Natural killer cell (primary cell): Measurements from ENCODE around the gene STUM. TPM values are rescaled to one million over a fixed set of nuclear protein-coding genes. Genes with fewer than 3 reads are reported as not detected.

ENCODE experiments used
- ATAC-seq, 3 donors: fragments of 150-1000 bp in 2 of 3; fragments of 200-7000 bp in 1 of 3; cut with Tn5 transposase; 1 replicate in 1 of 3; 2 replicates in 2 of 3; pipeline ENCODE4 v1.10.0; 2021; ENCODE audit warnings: mild to moderate bottlenecking in 2 of 3, moderate library complexity in 2 of 3
- DNase-seq, 2 donors: peaks; one replicate each; pipeline versions ENCODE4 v3.0.0 to v3.0.0-alpha.2; 2013 to 2021; ENCODE audit warnings: mixed read lengths in 1 of 2
- H3K27ac ChIP-seq: one replicate; pipeline ENCODE4 v1.5.1; 2013; ENCODE audit warnings: mild to moderate bottlenecking, low read length
- H3K27me3 ChIP-seq: one replicate; pipeline ENCODE4 v1.6.1; 2013; ENCODE audit warnings: low read length; ENCODE audit not compliant: control insufficient read depth, insufficient read depth
- H3K36me3 ChIP-seq: one replicate; pipeline ENCODE4 v1.6.1; 2013; ENCODE audit warnings: low read length; ENCODE audit not compliant: control insufficient read depth, insufficient read depth
- H3K4me1 ChIP-seq: one replicate; pipeline ENCODE4 v1.6.1; 2013; ENCODE audit warnings: low read length; ENCODE audit not compliant: control insufficient read depth, insufficient read depth
- H3K4me3 ChIP-seq: one replicate; pipeline ENCODE4 v1.5.1; 2013; ENCODE audit warnings: low read length
- H3K9me3 ChIP-seq: one replicate; pipeline ENCODE4 v1.6.1; 2013; ENCODE audit warnings: low read length; ENCODE audit not compliant: control insufficient read depth, insufficient read depth
- H3K27ac Mint-ChIP-seq, 2 donors: one replicate each; pipeline ENCODE4 v1.8.0; 2022; ENCODE audit warnings: mild to moderate bottlenecking in 2 of 2, mixed read lengths in 2 of 2, moderate library complexity in 1 of 2
- H3K27me3 Mint-ChIP-seq, 2 donors: one replicate each; pipeline ENCODE4 v1.8.0; 2022; ENCODE audit warnings: low read depth in 2 of 2, mixed read lengths in 2 of 2
- H3K36me3 Mint-ChIP-seq: one replicate; pipeline ENCODE4 v1.8.0; 2022; ENCODE audit warnings: mixed read lengths
- H3K4me1 Mint-ChIP-seq, 2 donors: one replicate each; pipeline ENCODE4 v1.8.0; 2022; ENCODE audit warnings: mixed read lengths in 2 of 2
- H3K4me3 Mint-ChIP-seq: one replicate; pipeline ENCODE4 v1.8.0; 2022; ENCODE audit warnings: mild to moderate bottlenecking, moderate library complexity, mixed read lengths
- H3K9me3 Mint-ChIP-seq, 2 donors: one replicate each; pipeline ENCODE4 v1.8.0; 2022; ENCODE audit warnings: mixed read lengths in 2 of 2
- CTCF ChIP-seq: fragments of 200-600 bp; IDR thresholded peaks from one replicate; pipeline ENCODE4 v1.8.0; 2022; ENCODE audit warnings: antibody characterized with exemption
- WGBS: methylation state at CpG from one replicate; pipeline ENCODE4 v1.1.7; 2013; ENCODE audit warnings: missing lambda C conversion rate; ENCODE audit not compliant: insufficient coverage; 5-methylcytosine and 5-hydroxymethylcytosine counted together
- intact Hi-C: fragments of 100-400 bp; cut with micrococcal nuclease; formaldehyde crosslinking; loops from one replicate; pipeline ENCODE4 v1.14.2; 2022
- total RNA-seq, 4 donors: library from RNA; stranded (reverse); fragments of 120-200 nt in 1 of 4; gene quantifications; one replicate each; pipeline versions ENCODE4 v1.2.3 to v1.2.4, GENCODE V29; 2013 to 2022

Gene STUM
- total RNA-seq, 3 donors from 2014 or later (not counting 1 experiment from before 2014, with no cell fraction given): not detected

- H3K27ac ChIP-seq: no peak overlapping the region
- 87% methylated on average over 24 of the region's 24 CpGs for WGBS
These were observed 53.8 kb downstream of the STUM start for GRCh38 chr1:226602186-226603021.

DNA sequence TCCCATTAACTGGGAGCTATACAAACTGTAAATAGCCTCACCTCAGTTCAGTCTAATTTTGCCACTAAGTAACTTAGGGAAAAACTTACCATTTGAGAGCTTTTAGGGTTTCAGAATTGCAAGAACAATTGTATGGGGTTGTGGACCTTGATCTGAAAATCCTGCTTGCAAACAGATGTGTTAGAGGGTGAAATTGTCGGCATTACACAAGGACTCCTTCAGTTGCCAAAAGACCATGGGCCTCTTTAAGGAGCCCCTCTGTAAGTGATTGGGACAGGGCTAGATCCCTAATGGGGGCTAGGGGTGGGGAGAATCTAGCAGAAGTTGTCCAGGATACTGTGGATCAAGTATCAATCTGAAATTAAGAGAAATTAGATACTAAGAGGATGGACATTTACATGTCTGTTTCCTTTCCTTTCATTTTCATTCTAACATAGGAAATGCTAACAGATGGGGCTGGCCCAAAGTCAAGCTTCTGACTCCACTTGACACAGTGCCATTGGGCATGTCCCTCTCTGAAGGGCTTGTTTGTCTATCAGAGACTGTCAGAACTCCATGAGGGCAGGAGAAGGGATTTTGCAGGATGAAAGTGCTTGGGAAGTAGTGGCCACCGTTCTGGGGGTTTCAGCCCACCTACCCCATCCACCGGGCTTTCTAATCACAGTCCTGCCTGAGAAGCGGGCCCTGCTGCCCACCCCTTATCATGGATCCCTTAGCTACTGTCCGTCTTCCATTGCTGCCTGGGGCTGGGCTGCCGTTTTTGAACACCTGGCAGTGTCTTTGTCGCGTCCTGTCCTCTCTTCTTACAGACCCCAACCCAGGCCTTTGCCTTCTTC is 54.7 kb downstream of the STUM start:
- H3K27ac Mint-ChIP-seq: no peak overlapping the region
- no peaks in the 10 kb centered on the region for H3K9me3 ChIP-seq
- H3K36me3 Mint-ChIP-seq: no peaks in the 10 kb centered on the region
- no peak overlapping the region for H3K4me3 Mint-ChIP-seq
- no peak overlapping the region for H3K4me3 ChIP-seq
- no peak for ATAC-seq
- H3K27me3 Mint-ChIP-seq: peaks cover 0 to 7% of the 10 kb centered on the region in 2 donors
- no peaks in the 10 kb centered on the region for H3K9me3 Mint-ChIP-seq
- H3K36me3 ChIP-seq: no peaks in the 10 kb centered on the region
- intact Hi-C loops: no loop called here
- WGBS: 86% methylated on average over 8 of the region's 8 CpGs
- no peaks in the 10 kb centered on the region for H3K4me1 Mint-ChIP-seq
- H3K4me1 ChIP-seq: no peaks in the 10 kb centered on the region
- no peak overlapping the region for H3K27ac ChIP-seq
- H3K27me3 ChIP-seq: no peaks in the 10 kb centered on the region
- DNase-seq: no peak
- TF ChIP-seq CTCF: no peak

More at GRCh38 chr1:226602186-226603021, 53.8 kb downstream of the STUM start:
- no peaks in the 10 kb centered on the region for H3K9me3 ChIP-seq
- H3K4me3 Mint-ChIP-seq: no peak overlapping the region
- H3K27me3 Mint-ChIP-seq: peaks cover 0 to 7% of the 10 kb centered on the region in 2 donors
- DNase-seq: no peak
- no peak for TF ChIP-seq CTCF
- H3K27me3 ChIP-seq: no peaks in the 10 kb centered on the region
- H3K9me3 Mint-ChIP-seq: no peaks in the 10 kb centered on the region
- intact Hi-C loops: no loop called here
- H3K27ac Mint-ChIP-seq: no peak overlapping the region
- no peaks in the 10 kb centered on the region for H3K36me3 ChIP-seq
- H3K4me1 Mint-ChIP-seq: peaks cover 0 to 3% of the 10 kb centered on the region in 2 donors
- H3K4me3 ChIP-seq: no peak overlapping the region
- no peaks in the 10 kb centered on the region for H3K36me3 Mint-ChIP-seq
- no peaks in the 10 kb centered on the region for H3K4me1 ChIP-seq
- no peak for ATAC-seq

DNA sequence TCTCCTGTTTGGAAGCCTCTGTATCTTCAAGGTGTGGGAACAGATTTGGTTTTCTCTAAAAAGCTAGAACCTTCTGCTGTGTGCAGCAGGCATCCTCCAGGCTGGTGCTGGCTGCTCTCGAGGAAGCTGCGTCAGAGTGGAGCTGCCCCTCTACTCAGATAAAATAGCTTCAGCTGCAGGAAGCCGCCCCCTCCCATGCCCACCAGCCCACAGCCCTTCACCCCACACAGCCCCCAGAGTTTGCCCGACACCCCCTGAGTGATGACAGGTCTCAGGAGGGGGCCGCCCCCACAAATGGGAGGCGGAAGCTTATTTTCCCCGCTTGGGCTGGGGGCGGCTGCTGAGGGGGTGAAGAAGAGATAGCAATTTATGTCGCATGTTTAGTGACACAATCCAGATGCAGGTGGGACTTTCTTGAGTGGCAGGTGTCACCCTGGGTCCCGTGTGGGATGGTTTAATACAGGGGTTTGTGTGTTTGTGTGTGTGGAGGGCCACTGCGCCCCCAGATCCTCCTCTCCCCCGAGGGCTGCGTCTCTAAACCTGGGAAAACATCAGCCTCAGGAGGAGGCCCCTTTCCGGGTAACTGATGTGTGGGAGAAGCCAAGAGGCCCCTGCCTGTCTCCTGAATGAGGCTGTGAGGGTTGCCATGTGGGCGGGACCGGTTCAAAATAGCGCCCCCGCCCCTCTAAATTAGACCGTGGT is 55.4 kb downstream of the STUM start:
- H3K27ac ChIP-seq: no peak overlapping the region
- no peak overlapping the region for H3K4me3 Mint-ChIP-seq
- no peak overlapping the region for H3K4me3 ChIP-seq
- no peak overlapping the region for H3K27ac Mint-ChIP-seq
- WGBS: 83% methylated on average over 19 of the region's 19 CpGs
- no peaks in the 10 kb centered on the region for H3K4me1 Mint-ChIP-seq
- DNase-seq (no peak), ATAC-seq (no peak)
- H3K9me3 Mint-ChIP-seq: no peaks in the 10 kb centered on the region
- H3K9me3 ChIP-seq: no peaks in the 10 kb centered on the region
- TF ChIP-seq CTCF: no peak
- H3K36me3 Mint-ChIP-seq: no peaks in the 10 kb centered on the region
- H3K36me3 ChIP-seq: no peaks in the 10 kb centered on the region
- intact Hi-C loops: no loop called here
- H3K4me1 ChIP-seq: peaks cover 2% of the 10 kb centered on the region
- peaks cover 0 to 4% of the 10 kb centered on the region in 2 donors for H3K27me3 Mint-ChIP-seq
- H3K27me3 ChIP-seq: no peaks in the 10 kb centered on the region
